ENCODE data around the gene CGN. TPM values are rescaled to one million over a fixed set of nuclear protein-coding genes. Genes with fewer than 3 reads are reported as not detected.

The CGN gene
- total and polyA plus RNA-seq, 2 donors (not counting 3 experiments of a cell fraction or from before 2014, with no cell fraction given): 0.32 to 0.73 TPM

DNA sequence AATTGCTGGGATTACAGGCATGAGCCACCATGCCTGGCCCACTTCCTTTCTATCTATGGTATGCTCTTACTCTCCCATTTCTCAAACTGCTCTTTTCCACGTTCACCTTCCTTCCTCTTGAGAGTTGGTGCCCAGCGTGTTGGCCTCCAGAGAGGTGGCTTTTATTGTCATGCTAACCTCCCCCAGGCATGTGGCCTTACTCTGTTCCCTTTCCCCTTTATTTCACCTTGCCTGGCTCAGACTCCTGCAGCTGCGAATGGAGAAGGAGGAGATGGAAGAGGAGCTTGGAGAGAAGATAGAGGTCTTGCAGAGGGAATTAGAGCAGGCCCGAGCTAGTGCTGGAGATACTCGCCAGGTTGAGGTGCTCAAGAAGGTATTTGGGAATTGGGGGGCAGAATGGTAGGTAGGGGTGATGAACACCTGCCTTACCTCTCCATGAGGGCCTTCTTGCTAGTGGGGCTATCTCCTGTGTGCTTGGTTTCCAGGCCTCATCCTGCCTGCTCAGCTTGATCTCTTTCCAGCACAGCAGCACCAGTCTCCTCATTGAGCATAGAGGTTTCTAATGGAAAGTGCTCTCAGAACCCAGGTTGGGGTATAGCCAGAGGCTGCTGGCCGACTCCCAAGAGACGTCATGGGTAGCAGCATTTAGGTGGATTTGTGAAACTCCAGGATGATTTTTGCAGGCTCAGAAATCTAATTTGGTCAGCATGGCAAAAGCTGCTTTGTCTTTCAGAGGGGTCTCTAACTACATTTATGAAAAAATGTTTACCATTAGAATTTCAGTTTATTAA is 15.7 kb downstream of the CGN start:
- intact Hi-C loops (cut with micrococcal nuclease): no loop called here
- Histone ChIP-seq H3K9me1 (replicated peaks; ENCODE audit: control insufficient read depth, extremely low read depth, insufficient read depth, low read length) (no peaks in the 10 kb centered on the region), H4K20me1 (replicated peaks; ENCODE audit: control insufficient read depth, extremely low read depth, insufficient read depth, low read length) (no peaks in the 10 kb centered on the region), H3K9ac (replicated peaks; ENCODE audit: extremely low read depth, insufficient read depth, low read length) (no peak overlapping the region), H2AFZ (ENCODE audit: low read depth, low read length) (no peak overlapping the region), H3K4me1 (ENCODE audit: control insufficient read depth, extremely low read depth, insufficient read depth, low read length) (no peaks in the 10 kb centered on the region), H3K4me2 (ENCODE audit: insufficient read depth, low read length) (no peak overlapping the region), H3K4me3 (replicated peaks in 1 of 3; ENCODE audit: insufficient read depth in 1 of 3, low read depth in 1 of 3, low read length in 3 of 3) (no peak overlapping the region), H3K36me3 (ENCODE audit: control insufficient read depth in 2 of 2, extremely low read depth in 1 of 2, insufficient read depth in 2 of 2, low read length in 2 of 2) (no peaks in the 10 kb centered on the region), H3K9me3 (replicated peaks; ENCODE audit: control insufficient read depth, insufficient read depth, low read length) (no peaks in the 10 kb centered on the region), H3K27me3 (ENCODE audit: control insufficient read depth in 2 of 2, insufficient read depth in 2 of 2, low read length in 2 of 2) (no peaks in the 10 kb centered on the region), H3K79me2 (ENCODE audit: control insufficient read depth, insufficient read depth, low read length) (no peaks in the 10 kb centered on the region), H3K27ac (ENCODE audit: insufficient read depth, low read depth, low read length) (no peak overlapping the region)
- CTCF ChIA-PET: interaction anchor here (1.0 kb wide), 1 partner anchor 83 kb away, joined by 3 read pairs; no protein-coding TSS in a partner anchor
- TF ChIP-seq EZH2 (IDR thresholded peaks at IDR 0.05; ENCODE audit: borderline replicate concordance, low read depth, low read length, severe bottlenecking) (no peak), FOS (IDR thresholded peaks at IDR 0.05; ENCODE audit: borderline replicate concordance, insufficient read depth, low read length) (no peak), POLR2A (IDR thresholded peaks at IDR 0.05; ENCODE audit: low read depth, low read length) (no peak), GATA2 (IDR thresholded peaks at IDR 0.05; ENCODE audit: insufficient read depth, insufficient read length, low read depth, low read length) (no peak), POLR2AphosphoS5 (IDR thresholded peaks at IDR 0.05; ENCODE audit: insufficient read depth, low read depth, low read length) (no peak)
- TF ChIP-seq, protein P1, sequence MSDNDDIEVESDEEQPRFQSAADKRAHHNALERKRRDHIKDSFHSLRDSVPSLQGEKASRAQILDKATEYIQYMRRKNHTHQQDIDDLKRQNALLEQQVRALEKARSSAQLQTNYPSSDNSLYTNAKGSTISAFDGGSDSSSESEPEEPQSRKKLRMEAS (IDR thresholded peaks at IDR 0.05; ENCODE audit: insufficient read depth, insufficient read length): no peak
- POLR2A ChIA-PET: no interaction called here
- BruUV-seq (replicated peaks): no TSS peak
- no peak for FAIRE-seq
- dilution Hi-C loops (cut with MboI; ENCODE audit: extremely low pct_ligation_motif_present, low sequenced_read_pairs): no loop called here
- no peak for DNase-seq (ENCODE audit: low read depth, low spot score)

DNA sequence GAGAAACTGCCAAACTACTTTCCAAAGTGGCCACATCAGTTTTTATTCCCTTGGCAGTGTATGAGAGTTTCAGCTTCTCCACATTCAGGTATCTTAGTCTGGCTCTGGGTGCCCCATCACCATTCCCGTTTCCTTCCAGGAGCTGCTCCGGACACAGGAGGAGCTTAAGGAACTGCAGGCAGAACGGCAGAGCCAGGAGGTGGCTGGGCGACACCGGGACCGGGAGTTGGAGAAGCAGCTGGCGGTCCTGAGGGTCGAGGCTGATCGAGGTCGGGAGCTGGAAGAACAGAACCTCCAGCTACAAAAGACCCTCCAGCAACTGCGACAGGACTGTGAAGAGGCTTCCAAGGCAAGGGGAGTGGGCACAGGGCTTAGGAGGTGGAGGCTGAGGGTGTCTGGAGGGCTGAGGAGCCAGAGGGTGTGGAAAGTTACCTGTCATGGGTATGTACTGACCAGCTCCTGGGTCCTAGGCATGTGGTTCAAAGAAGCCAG is 18.1 kb downstream of the CGN start:
- Histone ChIP-seq H3K9me1 (replicated peaks; ENCODE audit: control insufficient read depth, extremely low read depth, insufficient read depth, low read length) (no peaks in the 10 kb centered on the region), H3K4me2 (ENCODE audit: insufficient read depth, low read length) (no peak overlapping the region), H3K27ac (ENCODE audit: insufficient read depth, low read depth, low read length) (no peak overlapping the region), H3K36me3 (ENCODE audit: control insufficient read depth in 2 of 2, extremely low read depth in 1 of 2, insufficient read depth in 2 of 2, low read length in 2 of 2) (no peaks in the 10 kb centered on the region), H4K20me1 (replicated peaks; ENCODE audit: control insufficient read depth, extremely low read depth, insufficient read depth, low read length) (no peaks in the 10 kb centered on the region), H3K4me1 (ENCODE audit: control insufficient read depth, extremely low read depth, insufficient read depth, low read length) (no peaks in the 10 kb centered on the region), H2AFZ (ENCODE audit: low read depth, low read length) (no peak overlapping the region), H3K4me3 (replicated peaks in 1 of 3; ENCODE audit: insufficient read depth in 1 of 3, low read depth in 1 of 3, low read length in 3 of 3) (no peak overlapping the region), H3K79me2 (ENCODE audit: control insufficient read depth, insufficient read depth, low read length) (no peaks in the 10 kb centered on the region), H3K27me3 (ENCODE audit: control insufficient read depth in 2 of 2, insufficient read depth in 2 of 2, low read length in 2 of 2) (no peaks in the 10 kb centered on the region), H3K9ac (replicated peaks; ENCODE audit: extremely low read depth, insufficient read depth, low read length) (no peak overlapping the region), H3K9me3 (replicated peaks; ENCODE audit: control insufficient read depth, insufficient read depth, low read length) (no peaks in the 10 kb centered on the region)
- dilution Hi-C loops (cut with MboI; ENCODE audit: extremely low pct_ligation_motif_present, low sequenced_read_pairs) (no loop called here), intact Hi-C loops (cut with micrococcal nuclease) (no loop called here)
- FAIRE-seq (no peak), DNase-seq (ENCODE audit: low read depth, low spot score) (no peak)
- no TSS peak for BruUV-seq (replicated peaks)
- TF ChIP-seq EZH2 (IDR thresholded peaks at IDR 0.05; ENCODE audit: borderline replicate concordance, low read depth, low read length, severe bottlenecking) (no peak), POLR2A (IDR thresholded peaks at IDR 0.05; ENCODE audit: low read depth, low read length) (no peak)
- POLR2A ChIA-PET: no interaction called here
- CTCF ChIA-PET: interaction anchor here (0.7 kb wide), 1 partner anchor 65 kb away, joined by 3 read pairs; no protein-coding TSS in a partner anchor
